ENCODE data around the gene TSFM. TPM values are rescaled to one million over a fixed set of nuclear protein-coding genes. Genes with fewer than 3 reads are reported as not detected.

TSFM gene
- total and polyA plus RNA-seq, 2 of the 13 experiments (the other 11 are each of a cell fraction or from before 2014, with no cell fraction given) = 29.8 to 68.3 TPM

- no peak for TF ChIP-seq RFX3 (CRISPR knock-in tag; IDR thresholded peaks at IDR 0.05)
- TF ChIP-seq GATAD1 (CRISPR knock-in tag; IDR thresholded peaks at IDR 0.05) = no peak
- TF ChIP-seq HNF4G (IDR thresholded peaks at IDR 0.05; ENCODE audit: borderline replicate concordance, low read depth, low read length) = no peak
- no peak for TF ChIP-seq HNF4G (CRISPR knock-in tag; IDR thresholded peaks at IDR 0.05; ENCODE audit: borderline replicate concordance, low read depth)
- 0 out of 2 replicates have a peak, but pooled peaks have one; percentile 12 for TF ChIP-seq ESRRA (CRISPR knock-in tag; IDR thresholded peaks at IDR 0.05; ENCODE audit: low read depth)
- TF ChIP-seq ETV6 (CRISPR knock-in tag; conservative IDR thresholded peaks at IDR 0.05) = no peak
- TF ChIP-seq ZXDC (CRISPR knock-in tag; IDR thresholded peaks at IDR 0.05) = no peak
- TF ChIP-seq ZNF530 (CRISPR knock-in tag; IDR thresholded peaks at IDR 0.05; ENCODE audit: low read depth) = peak; percentile 71; the same call in 1 of the 2 replicates
- TF ChIP-seq ZFP36L1 (CRISPR knock-in tag; IDR thresholded peaks at IDR 0.05) = no peak
- peak; percentile 60 for TF ChIP-seq ZNF333 (CRISPR knock-in tag; IDR thresholded peaks at IDR 0.05; ENCODE audit: borderline replicate concordance)
- TF ChIP-seq TRIM22 (IDR thresholded peaks at IDR 0.05) = no peak
- 0 out of 2 replicates have a peak, but pooled peaks have one; percentile 43 for TF ChIP-seq ZNF124 (CRISPR knock-in tag; IDR thresholded peaks at IDR 0.05)
- TF ChIP-seq ZNF20 (CRISPR knock-in tag; IDR thresholded peaks at IDR 0.05) = 0 out of 2 replicates have a peak, but pooled peaks have one; percentile 25
- TF ChIP-seq SMYD3 (CRISPR knock-in tag; IDR thresholded peaks at IDR 0.05) = no peak
- no peak for TF ChIP-seq ZNF510 (CRISPR knock-in tag; IDR thresholded peaks at IDR 0.05; ENCODE audit: low read depth)
- 0 out of 2 replicates have a peak, but pooled peaks have one; percentile 21 for TF ChIP-seq FLYWCH1 (CRISPR knock-in tag; IDR thresholded peaks at IDR 0.05)
- TF ChIP-seq ZNF160 (CRISPR knock-in tag; IDR thresholded peaks at IDR 0.05) = peak; percentile 54; the same call in 1 of the 2 replicates
- no peak for TF ChIP-seq ETS1 (CRISPR knock-in tag; IDR thresholded peaks at IDR 0.05)
- TF ChIP-seq ZNF781 (CRISPR knock-in tag; IDR thresholded peaks at IDR 0.05; ENCODE audit: borderline replicate concordance, not compliant biosample characterization) = no peak
- TF ChIP-seq SNAI1 (CRISPR knock-in tag; IDR thresholded peaks at IDR 0.05; ENCODE audit: borderline replicate concordance) = peak; percentile 61; the same call in 1 of the 2 replicates
- TF ChIP-seq ZSCAN5A (CRISPR knock-in tag; IDR thresholded peaks at IDR 0.05; ENCODE audit: borderline replicate concordance) = no peak
- no peak for TF ChIP-seq ONECUT2 (CRISPR knock-in tag; IDR thresholded peaks at IDR 0.05)
Observed at GRCh38 chr12:57772429-57773322, 9.9 kb upstream of the TSFM start, which contains the start of gene EEF1AKMT3 (continued).
